Measurements from ENCODE around the gene SCN1A. TPM values are rescaled to one million over a fixed set of nuclear protein-coding genes. Genes with fewer than 3 reads are reported as not detected.

Gene SCN1A
- not detected in 3 replicates for polyA plus RNA-seq
- not detected for polyA plus RNA-seq (2011; ENCODE audit: low read depth)
- polyA plus RNA-seq (2011; cell fraction: cytosol; rRNA removed), result not detected in 2 replicates
- polyA plus RNA-seq (2011; cell fraction: nucleus; rRNA removed), result 0.04 and 0.10 TPM in 2 replicates
- not detected in 2 replicates for polyA plus RNA-seq (2012; ENCODE audit: low replicate concordance)
- not detected in 3 replicates for polyA minus RNA-seq
- polyA minus RNA-seq (2011; cell fraction: cytosol; rRNA and poly(A)+ RNA removed), result not detected
- polyA minus RNA-seq (2011; cell fraction: nucleus; rRNA and poly(A)+ RNA removed), result not detected in 2 replicates

GRCh38 chr2:166127217-166128155 lies at the start of gene SCN1A:
TSS of gene SCN1A (minus strand) at chr2:166128020. CDS start at chr2:166073621, 54,399 bp downstream.
- DNase-seq (ENCODE audit: low read depth, low spot score) (no peak), FAIRE-seq (peak; percentile 71)
- H2AFZ ChIP-seq (ENCODE audit: control insufficient read depth, low read length), result no peak within 1 kb of the TSS

GRCh38 chr2:166173263-166173662 lies 45.4 kb upstream of the SCN1A start:
- no peaks in the 10 kb centered on the region for H4K20me1 ChIP-seq (ENCODE audit: control insufficient read depth, extremely low read depth, insufficient read depth, low read length)
- no peak overlapping the region for H3K9ac ChIP-seq (ENCODE audit: control insufficient read depth, extremely low read depth, insufficient read depth, low read length)
- no peaks in the 10 kb centered on the region for H3K79me2 ChIP-seq (ENCODE audit: control insufficient read depth, insufficient read depth, low read length)
- no peak overlapping the region for H3K27ac ChIP-seq (ENCODE audit: control insufficient read depth, insufficient read depth, low read length)
- no peak overlapping the region for H3K4me2 ChIP-seq (ENCODE audit: control insufficient read depth, extremely low read depth, insufficient read depth, low read depth, low read length)
- no peaks in the 10 kb centered on the region for H3K4me1 ChIP-seq (ENCODE audit: control insufficient read depth, extremely low read depth, insufficient read depth, low read length)
- no peak for FAIRE-seq
- H3K4me3 ChIP-seq (ENCODE audit: control insufficient read depth in 2 of 3, extremely low read depth in 1 of 3, insufficient read depth in 2 of 3, low read depth in 1 of 3, low read length in 3 of 3), result no peak overlapping the region
- TF ChIP-seq CTCF (optimal IDR thresholded peaks at IDR 0.05 in 1 of 3, IDR thresholded peaks at IDR 0.05 in 1 of 3, conservative IDR thresholded peaks at IDR 0.05 in 1 of 3; ENCODE audit: extremely low read depth in 1 of 3, insufficient read depth in 2 of 3, low read length in 3 of 3) (no peak), EZH2 (IDR thresholded peaks at IDR 0.05; ENCODE audit: low read length) (no peak)
- H3K9me3 ChIP-seq (ENCODE audit: control insufficient read depth, low read depth, low read length), result no peaks in the 10 kb centered on the region
- H3K9me1 ChIP-seq (ENCODE audit: control insufficient read depth, extremely low read depth, insufficient read depth, low read length), result no peaks in the 10 kb centered on the region
- H3K27me3 ChIP-seq (ENCODE audit: control insufficient read depth, extremely low read depth, insufficient read depth, low read length), result no peaks in the 10 kb centered on the region
- dilution Hi-C loops (cut with MboI; ENCODE audit: extremely low pct_ligation_motif_present, low sequenced_read_pairs), result no loop called here
- H2AFZ ChIP-seq (ENCODE audit: control insufficient read depth, low read length), result no peak overlapping the region
- DNase-seq (ENCODE audit: low read depth, low spot score), result no peak
- no peaks in the 10 kb centered on the region for H3K36me3 ChIP-seq (ENCODE audit: control insufficient read depth in 2 of 2, extremely low read depth in 1 of 2, insufficient read depth in 2 of 2, low read length in 2 of 2)

More at GRCh38 chr2:166127217-166128155, at the start of gene SCN1A:
- H3K4me3 ChIP-seq (ENCODE audit: control insufficient read depth in 2 of 3, extremely low read depth in 1 of 3, insufficient read depth in 2 of 3, low read depth in 1 of 3, low read length in 3 of 3), result no peak within 1 kb of the TSS
- no peak within 1 kb of the TSS for H3K27ac ChIP-seq (ENCODE audit: control insufficient read depth, insufficient read depth, low read length)
- no peaks in the 10 kb centered on the region for H3K9me3 ChIP-seq (ENCODE audit: control insufficient read depth, low read depth, low read length)
- H3K9ac ChIP-seq (ENCODE audit: control insufficient read depth, extremely low read depth, insufficient read depth, low read length), result no peak within 1 kb of the TSS
- H3K4me1 ChIP-seq (ENCODE audit: control insufficient read depth, extremely low read depth, insufficient read depth, low read length), result no peaks in the 10 kb centered on the region
- no peaks in the 10 kb centered on the region for H3K79me2 ChIP-seq (ENCODE audit: control insufficient read depth, insufficient read depth, low read length)
- TF ChIP-seq CTCF (optimal IDR thresholded peaks at IDR 0.05 in 1 of 3, IDR thresholded peaks at IDR 0.05 in 1 of 3, conservative IDR thresholded peaks at IDR 0.05 in 1 of 3; ENCODE audit: extremely low read depth in 1 of 3, insufficient read depth in 2 of 3, low read length in 3 of 3), result peak in 2 of 3 experiments; percentile 50 to 51
- no peak for TF ChIP-seq EZH2 (IDR thresholded peaks at IDR 0.05; ENCODE audit: low read length)
- dilution Hi-C loops (cut with MboI; ENCODE audit: extremely low pct_ligation_motif_present, low sequenced_read_pairs), result no loop called here
- H3K36me3 ChIP-seq (ENCODE audit: control insufficient read depth in 2 of 2, extremely low read depth in 1 of 2, insufficient read depth in 2 of 2, low read length in 2 of 2), result no peaks in the 10 kb centered on the region
- no peaks in the 10 kb centered on the region for H4K20me1 ChIP-seq (ENCODE audit: control insufficient read depth, extremely low read depth, insufficient read depth, low read length)
- no peak within 1 kb of the TSS for H3K4me2 ChIP-seq (ENCODE audit: control insufficient read depth, extremely low read depth, insufficient read depth, low read depth, low read length)
- H3K9me1 ChIP-seq (ENCODE audit: control insufficient read depth, extremely low read depth, insufficient read depth, low read length), result no peaks in the 10 kb centered on the region
- no peaks in the 10 kb centered on the region for H3K27me3 ChIP-seq (ENCODE audit: control insufficient read depth, extremely low read depth, insufficient read depth, low read length)
